Measurements from ENCODE around the gene AGXT.

Gene AGXT

DNA sequence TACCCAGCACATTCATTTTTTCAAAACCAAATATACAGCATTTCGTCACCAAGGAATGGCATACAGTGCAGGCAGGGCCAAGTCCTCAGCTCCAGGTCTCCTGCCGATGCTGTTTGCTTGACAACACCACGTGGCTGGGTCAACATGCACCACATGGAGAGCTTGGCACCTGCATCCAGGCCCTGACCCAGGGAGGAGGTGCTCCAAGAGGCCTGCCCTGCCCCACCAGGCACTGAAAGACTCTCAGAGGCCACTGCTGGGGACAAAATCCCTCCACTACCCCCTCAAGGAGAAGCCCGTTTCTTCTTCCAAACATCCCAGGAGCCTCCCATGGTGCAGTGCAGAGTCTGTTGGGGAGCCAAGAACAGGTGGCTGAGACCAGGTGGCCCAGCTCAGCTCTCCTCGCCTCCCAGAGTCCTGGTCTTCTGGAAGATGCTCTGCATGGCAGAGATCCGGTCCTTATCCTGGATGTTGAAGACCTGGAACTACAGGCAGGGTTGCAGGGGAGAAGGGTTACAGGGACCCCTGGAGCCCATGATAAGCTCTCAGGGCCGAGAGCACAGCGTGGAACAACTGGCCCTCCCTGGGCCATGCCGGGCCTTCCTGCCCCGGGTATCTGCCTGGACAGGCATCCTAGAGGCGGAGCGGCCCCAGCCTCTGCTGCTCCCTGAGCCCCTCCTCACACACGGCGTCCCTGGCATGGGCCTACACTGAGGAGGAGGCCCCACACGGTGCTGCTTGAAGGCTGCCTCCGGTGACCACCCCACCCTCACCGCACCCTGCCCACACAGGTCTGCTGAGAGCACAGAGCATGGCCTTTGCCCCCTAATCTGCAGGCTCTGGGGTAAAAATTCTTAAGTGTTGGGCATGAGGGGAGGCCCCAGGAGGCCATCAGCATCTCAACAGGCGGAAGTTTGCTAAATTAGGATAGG, 18.3 kb downstream of the AGXT start:
- DNase-seq = peak; percentile 6

DNA sequence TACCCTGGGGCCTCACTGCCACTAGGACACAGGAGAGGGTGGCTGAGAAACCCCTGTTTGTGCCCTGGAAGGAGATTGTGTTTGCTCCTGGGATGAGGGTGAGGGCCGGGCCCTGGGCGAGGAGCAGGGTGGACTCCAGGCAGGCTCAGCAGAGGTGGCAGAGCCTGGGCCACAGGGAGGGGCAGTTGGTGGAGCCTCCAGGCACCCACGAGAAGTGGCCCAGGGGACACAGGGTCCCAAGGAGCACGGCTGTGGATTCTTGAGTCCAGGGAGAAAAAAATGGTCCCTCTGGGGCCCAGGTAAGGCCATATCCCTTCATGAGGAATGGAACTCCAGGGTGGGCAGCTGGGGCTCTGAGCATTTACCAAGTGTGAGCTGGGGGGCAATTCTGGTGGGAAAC, 19.0 kb downstream of the AGXT start:
- no peak for DNase-seq

DNA sequence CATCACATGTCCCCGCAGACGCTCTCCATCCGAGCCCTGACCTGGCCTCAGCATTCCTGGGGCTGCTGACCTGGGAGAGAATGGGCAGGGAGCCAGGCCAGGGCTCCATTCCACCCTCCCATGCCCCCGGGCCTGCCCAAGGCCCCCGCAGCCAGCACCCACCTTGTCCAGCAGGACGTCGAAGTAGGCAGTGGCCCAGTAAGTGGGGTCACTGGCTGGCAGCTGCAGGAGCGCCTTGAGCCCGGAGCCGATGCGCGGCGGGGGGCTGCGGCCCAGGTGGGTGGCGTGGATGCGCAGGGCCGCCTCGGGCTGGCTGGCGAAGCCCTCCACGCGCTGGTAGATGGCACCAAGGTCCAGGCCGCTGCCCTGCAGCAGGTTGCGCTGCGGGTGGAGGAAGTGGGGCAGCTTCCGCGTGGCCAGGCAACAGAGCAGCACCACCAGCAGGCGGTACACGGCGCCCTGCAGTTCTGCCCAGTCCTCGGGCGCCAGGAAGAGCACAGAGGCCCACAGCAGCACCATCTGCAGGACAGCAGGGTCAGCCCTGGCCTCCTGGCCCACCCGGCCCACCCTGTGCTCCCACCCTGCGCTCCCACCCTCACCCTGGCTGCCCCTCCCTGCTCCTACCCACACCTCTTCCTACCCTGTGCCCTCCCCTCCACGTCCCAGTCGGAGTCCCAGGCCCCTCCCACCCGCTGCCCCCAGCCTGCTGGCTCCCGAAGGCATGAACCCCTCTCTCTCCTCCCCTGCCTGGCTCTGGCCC, 19.7 kb downstream of the AGXT start:
- no peak for DNase-seq

DNA sequence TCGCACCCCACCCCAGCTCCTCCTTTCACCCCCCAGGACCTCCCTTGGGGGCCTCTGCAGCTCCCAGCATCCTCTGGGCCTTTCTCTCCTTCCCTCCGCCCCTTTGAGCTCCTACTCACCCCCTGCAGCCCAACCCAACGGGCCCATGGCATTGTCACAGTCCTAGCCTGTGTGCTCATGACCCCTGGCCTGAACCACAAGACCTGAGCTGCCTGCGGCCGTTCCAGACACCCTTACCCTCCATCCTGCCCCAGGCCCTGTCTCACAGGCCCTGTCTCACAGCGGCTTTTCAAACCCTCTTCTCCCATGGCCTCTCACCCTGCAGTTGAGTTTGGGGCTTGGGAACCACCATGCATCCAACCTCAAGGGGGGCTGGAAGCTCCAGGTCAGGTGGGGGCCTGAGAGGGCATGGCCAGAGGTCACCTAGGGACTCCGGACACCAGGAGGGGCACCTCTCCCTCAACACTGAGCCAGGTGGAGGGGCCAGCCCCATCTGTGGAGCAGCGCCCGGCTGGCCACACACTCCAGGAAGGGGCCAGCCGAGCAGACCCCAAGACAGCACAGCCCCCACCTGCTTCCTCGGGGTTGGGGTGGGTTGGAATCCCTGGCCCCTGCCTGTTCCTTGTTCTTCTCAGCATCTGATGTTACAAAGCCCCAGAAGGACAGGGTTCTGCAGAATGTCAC, 20.4 kb downstream of the AGXT start:
- no peak for DNase-seq

DNA sequence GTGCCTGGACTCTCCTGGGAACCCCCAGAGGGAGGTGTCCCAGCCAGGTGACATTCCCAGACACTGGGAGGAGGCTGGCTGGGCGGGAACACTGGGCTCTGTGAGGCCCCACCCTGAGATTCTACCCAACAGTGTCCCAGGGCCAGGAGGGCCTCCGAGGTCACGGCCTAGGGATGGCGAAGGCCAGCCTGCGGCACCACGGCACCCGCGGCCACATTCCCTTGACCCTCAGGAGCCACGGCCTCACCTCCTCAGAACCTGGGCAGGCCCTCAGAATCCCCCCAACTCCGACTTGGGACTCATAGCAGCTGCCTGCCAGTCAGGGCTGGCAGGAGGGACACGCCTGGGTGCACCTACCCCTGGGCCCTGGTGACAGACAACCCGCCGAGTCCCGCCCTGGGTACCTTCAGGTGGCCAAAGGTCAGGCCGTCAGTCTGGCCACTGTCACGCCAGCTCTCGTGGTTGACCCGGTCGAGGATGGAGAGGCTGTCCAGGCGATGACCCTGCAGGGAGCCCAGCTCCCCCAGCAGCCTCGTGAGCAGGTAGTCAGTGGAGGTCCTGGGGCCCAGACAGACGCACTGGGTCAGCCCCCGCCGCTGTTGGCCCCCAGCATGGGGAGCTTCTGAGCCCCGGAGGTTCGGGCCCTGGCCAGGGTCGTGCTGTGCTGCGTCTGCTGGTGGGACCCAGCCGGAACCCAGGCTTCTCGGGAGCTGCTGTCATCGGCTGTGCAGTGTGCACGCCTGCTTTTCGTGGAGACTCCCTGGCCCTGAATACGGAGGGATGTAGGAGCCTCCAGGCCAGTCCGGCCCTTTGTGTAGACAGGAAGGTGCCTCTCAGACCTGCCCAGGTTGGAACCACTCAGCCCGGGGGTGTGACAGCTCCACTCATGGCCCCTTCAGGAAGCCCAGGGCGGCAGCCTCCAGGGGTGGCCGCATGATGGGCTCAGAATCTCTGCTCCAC, 21.3 kb downstream of the AGXT start:
- no peak for DNase-seq

DNA sequence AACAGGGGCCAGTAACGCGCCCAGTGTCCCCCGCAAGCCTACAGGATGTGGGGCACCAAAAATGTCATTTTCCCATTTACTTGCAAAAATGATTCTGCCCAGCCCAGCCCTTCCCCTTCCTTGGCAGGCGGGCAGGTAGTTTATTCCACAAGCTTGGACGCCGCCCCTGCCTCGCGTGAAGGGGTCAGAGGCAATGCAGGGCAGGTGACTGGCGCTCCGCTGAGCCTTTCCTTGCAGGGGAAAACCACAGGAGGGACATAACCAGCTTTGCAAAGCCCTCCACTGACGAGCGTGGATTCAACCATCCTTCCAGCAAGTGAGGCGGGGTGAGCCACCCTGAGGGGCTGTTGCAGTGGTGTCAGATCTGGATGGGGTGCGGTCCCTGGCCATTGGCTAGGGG, 22.1 kb downstream of the AGXT start:
- DNase-seq = no peak

DNA sequence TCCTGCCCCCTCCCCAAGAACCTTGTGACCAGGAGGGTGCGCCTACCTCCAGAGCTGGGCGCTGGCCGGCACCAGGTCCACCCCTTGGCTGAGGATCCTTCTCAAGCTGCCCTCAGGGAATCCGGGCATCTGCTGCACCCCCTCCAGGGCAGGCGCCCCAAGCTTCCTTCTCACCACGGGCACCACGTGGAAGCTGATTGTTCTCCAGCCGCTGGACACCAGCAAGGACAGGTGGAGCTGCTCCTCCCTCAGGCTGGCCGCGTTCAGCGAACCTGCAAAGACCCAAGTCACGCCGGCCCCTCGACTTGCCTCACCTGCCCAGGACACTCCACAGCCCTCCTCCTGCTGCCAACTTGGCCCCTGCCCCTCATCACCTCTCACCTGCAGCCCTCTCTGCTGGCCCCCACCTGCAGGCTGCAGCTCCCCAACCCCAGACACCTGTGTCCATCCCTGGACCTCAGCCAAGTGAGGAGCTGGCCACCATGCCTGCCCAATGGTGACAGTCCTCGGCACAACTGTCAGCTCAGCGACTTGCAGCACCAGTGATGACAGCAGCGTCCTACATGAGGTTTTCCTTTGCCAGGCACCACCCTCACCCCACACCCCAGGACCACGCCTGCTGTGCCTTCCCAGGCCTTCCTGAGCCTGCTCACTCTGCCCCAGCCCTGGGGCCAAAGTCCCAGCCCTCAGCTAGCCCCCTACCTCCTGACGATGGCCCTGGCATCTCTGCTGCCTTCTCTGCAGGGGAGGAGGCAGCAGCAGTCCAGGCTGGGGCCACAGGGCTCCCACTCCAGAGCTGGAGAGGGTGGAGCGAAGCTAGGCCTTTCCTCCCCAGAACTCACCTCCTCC, 23.1 kb downstream of the AGXT start:
- no peak for DNase-seq

DNA sequence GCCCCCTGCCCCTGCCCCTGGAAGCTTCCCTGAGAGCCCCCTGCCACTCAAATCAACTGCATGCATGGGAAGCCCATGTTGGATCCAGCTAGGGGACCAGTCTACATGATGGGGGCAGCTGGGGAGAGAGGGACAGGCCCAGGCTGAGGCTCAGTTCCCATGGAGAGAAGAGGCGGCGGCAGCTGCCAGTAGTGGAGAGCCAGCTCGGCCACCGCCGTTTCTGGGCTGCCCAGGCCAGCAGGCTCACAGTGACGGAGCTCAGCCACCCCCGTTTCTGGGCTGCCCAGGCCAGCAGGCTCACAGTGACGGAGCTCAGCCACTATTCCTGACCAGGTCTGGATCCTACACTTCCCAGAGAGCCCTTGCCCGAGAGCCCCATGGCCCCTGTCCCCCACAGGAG, 23.7 kb downstream of the AGXT start:
- no peak for DNase-seq

DNA sequence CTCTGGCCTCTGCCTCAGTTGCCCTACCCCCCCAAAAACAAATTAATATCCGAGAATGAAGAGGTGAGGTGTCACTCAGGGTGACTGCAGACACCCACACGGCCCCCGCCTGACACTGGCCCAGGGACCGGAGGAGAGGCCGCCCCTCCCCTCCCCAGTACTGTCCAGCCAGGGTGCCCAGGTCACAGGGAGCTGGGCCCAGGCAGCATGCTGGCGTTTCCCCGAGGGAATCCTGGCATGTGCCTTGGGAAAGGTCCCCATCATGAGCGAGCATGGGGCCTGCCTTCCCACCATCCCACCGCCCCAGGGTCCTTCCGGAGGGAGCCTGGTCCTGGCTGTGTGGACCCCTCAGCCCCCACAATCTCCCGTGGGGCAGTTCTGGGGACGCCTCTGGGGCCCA, 24.3 kb downstream of the AGXT start:
- DNase-seq = no peak

DNA sequence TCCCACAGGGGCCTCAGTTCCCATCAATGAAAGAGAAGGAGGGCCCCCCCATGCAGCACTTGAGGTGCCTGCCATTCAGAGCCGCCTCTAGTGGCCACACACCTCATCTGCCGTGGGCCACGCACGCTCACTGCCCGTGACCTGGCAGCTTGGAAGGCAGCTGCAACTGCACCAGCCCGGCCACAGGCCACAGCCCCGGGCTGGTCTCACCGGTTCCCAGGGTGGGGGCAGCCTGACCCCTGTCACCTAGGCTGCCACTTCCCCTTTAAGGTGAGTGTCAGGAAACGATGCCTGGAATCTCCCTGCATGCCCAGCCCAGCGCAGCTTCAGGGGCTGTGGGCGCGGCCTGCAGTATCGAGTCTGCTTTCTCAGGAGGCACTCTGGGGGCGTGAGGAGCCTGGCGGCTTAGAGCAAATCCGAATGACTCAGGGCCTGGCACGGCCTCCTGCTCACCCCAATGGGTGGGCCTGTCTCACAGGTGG, 24.8 kb downstream of the AGXT start:
- DNase-seq = no peak

DNA sequence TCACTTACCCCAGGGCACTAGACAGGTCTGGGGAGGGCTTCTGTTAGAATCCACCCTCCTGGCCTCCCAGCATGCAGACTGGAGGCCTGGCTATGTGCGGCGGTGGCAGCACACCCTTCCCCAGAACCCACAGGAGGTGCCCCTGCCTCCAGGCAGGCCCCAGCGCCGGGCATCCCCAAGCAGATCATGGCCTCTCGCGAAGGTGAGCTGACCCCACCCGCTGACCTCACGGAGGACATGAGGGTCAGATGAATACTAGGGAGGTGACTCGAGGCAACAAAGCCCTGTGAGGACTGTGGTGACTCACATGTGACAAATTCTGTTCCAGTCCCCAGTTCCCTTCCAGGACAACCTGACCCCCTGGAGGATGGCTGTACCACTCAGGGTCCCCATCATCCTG, 25.4 kb downstream of the AGXT start:
- no peak for DNase-seq

DNA sequence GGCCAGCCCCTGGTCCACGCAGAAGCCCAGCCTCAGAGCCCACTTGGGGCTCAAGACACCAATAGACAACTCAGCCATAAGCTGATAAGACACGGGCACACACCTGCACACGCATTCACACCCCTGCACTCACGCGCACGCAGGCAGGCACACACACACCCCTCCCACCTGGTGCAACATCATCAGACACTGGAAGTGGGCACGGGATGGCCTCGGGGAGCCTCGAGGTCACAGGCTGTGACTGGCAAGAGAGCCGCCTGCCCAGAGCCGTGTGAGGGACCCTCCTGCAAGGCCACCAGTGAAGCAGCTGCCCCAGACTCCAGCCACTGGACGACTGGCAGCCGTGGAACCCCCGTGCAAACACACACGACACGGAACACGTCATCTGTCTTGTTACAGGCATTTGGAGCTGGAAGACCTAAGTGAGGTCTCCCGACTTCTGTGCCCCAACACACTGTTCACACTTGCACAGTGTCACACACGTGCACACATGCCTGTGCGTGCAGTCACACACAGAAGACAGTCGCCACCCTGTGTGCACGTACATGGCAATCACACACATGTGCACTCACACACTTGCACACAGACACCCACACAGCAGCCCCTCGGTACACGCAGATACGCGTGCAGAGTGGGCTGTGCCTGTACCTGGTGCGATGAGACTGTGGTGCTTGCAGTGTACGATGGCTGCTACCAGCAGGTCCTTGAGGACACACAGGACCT, 26.4 kb downstream of the AGXT start:
- DNase-seq = no peak

DNA sequence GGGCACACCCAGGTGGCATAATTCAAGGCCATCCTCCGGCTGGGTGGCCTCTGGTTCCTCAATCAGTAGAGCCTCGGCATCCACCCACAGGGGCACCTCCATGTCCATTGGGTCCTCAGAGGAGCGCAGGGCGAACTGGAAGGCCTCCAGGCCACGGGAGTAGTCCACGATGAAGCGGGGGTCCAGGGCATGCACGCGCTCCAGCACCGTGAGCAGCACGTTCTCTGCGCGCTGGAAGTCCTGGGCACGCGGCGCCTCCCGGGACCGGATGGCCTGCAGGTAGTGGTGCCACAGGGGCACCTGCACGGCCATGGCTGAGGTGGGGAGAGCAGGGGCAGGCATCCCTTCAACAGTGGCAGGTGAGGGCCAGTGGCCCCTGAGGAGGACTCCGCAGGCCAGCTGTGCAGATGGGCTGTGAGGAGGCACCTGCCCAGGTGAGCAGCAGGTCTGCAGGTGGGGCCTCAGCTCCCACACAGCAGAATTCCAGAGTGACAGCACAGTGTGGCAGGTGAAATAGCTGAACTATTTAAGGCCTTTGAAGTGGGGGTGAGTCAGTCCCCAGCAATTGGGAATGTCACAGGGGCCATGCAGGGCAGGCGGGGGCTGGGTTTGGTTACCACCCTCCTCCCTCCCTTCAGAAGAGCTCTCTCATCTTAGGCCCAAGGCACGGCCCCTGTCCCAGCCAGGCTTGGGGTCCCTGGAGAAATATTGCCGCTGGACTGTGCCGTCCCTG, 27.2 kb downstream of the AGXT start, which contains the start of gene MAB21L4:
Gene MAB21L4 (minus strand): TSS at position 501 of the 733 bp plus-strand sequence. CDS start 159 bp downstream, at position 342.
- DNase-seq = no peak

DNA sequence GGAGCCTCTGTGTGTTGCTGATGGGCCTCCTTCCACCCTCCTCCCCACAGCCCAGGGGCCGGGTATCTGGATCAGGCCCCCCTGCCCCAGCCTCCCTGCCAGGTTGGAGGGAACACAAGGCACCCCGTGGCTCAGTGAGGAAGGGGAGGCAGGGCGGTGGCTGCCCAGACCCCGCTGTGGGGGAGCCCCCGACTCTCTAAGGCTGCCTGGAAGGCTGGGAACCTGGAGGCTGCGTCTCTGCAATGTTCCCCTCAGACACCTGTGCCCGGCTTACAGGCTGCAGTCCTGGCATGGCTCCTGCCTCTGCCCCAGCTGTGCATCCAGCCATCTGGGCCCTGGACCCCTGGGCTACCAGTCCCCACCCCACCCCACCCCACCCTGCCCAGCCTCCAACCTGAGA, 27.8 kb downstream of the AGXT start:
- DNase-seq = no peak

DNA sequence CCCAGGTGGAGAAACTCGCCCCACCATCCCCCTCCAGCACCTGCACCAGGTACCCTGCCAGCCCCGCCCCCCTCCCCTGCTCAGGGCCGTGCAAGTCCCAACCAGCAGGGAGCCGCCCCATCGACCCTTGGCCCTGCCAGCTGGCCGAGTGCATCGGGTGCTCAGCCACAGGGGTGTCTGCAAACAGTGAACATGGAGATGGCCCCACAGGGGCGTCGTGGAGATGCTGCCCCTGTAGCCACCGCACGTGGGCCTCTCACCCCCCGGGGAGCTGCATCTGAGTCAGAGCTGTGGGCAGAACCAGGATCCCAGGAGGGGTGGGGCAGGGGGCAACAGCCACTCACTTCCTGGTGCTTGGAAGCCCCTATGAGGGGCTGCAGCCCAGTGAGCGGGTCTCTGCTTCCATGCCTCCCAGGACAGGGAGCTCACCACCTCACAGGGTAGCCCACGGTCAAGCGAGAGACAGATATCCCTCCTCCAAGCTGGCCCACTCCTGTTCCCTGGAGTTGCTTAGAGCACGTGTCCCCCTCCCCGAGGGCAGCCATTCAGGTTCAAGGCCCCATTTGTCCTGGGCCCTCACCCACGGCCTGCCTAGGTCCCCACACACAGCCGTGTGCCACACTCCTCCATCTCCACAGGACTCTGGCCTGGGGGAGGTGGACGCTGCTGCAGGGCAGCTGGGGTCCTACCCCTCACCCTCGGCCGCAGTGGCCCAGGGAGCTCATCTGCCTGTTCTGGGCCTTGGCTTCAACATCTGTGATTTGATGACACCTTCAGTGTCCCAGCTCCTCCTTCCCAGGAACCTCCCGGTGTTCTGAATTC, 28.5 kb downstream of the AGXT start:
- DNase-seq = no peak

DNA sequence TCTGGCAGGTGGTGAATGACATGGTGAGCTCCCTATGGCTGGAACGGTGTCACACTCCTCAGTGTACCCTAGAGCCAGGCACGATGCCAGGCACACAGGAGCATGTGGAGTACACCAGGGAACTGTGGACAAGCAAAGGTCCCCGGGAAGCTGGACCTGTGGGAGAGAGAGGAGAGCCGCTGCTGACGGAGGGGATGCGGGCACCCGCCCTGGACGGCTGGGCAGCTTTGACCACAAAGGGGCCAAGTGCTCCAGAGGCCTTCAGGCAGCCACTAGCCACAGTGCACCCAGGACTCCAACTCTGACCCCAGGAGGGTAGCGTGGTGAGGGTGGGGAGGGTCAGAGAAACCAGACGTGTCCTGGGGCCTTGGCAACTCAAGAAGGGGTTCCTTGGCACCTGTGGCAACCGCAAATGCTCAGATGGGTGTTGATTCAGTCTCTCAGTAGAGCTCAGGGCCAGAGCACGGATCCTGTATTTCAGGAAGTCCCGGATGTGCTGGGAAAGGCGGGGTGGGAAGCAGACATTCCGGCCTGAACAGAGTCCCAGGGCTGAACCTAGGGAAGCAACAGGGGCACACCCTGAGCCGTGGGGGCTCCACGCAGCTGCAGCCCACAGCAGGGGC, 29.6 kb downstream of the AGXT start:
- no peak for DNase-seq

DNA sequence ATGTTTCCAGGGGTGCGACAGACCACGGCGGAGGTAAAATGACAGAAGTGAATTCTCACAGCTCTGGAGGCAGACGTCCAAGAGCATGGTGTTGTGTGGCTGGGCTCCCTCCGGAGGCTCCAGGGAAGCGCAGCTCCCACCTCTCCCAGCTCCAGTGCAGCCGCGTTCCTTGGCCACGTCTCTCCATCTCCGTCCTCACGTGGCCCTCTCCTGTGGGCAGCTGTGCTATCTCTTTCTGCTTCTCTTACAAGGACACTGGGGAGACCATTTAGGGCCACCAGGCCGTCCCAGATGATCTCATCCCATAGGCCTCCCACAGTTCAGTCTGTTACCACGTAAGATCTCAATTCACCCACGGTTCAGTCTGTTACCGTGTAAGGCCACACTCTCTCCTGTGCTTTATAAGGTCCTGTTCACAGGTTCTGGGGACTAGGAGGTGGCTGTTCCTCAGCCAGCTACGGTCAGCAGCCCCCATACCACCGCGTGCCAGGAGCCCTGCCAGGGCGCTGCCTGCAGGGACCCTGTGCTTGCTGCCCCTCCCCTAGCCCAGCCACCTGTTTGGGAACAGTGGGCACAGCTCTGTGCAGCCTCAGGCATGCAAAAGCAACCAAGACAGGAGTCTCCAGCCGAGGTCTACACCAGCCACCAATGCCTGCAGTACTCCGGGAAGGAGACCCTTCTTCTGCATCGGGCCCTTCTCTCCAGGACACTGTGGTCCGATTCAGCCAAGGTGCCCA, 30.3 kb downstream of the AGXT start:
- DNase-seq = no peak

DNA sequence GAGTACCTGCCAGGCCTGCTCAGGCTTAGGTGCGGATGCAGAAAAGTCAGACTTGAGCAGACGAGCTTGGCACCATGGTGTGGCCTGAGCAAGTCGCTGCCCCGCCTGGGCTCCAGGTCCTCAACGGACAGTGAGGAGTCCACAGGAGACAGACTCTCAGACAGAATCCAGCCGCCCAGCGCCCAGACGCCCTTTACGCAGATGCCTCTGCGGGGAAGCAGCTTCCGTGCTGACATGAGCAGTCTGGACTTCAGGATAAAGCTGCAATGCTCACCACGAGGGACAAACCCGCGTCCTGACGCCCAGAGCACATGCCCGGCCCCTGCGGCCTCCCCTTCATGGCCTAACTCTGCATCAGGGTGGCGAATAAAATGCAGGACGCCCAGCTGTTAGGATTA, 30.8 kb downstream of the AGXT start:
- no peak for DNase-seq
